ENCODE measurements around the gene MPV17. TPM values are rescaled to one million over a fixed set of nuclear protein-coding genes. Genes with fewer than 3 reads are reported as not detected.
A peak's percentile ranks its signal among the peaks of the same experiment; 100 is the strongest.

The MPV17 gene
- total and polyA plus RNA-seq, 9 of the 15 experiments (the other 6 are each of a cell fraction or from before 2014, with no cell fraction given): 54.7 to 140 (median 70.2) TPM

DNA sequence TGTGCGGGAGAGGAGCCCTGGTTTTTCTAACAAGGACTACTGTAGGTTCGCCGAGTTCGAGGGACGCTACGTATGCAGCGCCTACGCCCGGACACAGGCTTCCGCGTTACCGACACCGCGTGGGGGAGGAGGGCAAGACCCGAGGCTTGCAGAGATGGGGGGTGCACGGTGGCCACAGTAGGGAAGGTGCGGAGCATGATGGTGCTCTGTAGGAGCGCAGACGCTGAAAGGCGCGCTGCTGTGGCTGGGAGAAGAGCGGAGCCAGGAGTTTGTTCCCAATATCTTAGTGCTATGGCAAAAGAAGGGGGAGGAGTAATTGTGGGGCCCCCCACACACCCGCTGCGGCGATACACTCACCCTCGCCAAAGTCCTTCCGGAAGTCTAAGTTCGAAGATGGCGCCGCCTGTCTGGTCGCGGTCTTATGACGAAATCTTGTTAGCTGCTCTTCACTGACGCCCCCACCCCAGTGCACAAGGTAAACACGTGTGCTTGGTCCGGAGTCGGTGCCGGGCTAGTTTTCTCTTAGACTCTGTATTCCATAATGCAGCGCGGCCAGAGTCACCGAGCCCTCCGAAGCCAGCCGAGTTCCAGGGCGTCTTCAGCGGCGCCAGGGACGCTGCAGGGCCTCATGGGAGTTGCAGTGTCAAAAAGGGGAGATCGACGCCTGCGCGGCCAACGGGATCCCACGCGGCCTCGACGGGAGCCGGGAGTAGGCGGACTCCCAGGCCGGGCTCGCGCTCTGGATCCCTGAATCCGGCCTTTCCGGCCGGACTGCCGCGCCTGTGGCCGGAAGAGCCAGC, 33.7 kb upstream of the MPV17 start, which contains the start of gene GTF3C2 (continued):
- TF ChIP-seq, protein P1, sequence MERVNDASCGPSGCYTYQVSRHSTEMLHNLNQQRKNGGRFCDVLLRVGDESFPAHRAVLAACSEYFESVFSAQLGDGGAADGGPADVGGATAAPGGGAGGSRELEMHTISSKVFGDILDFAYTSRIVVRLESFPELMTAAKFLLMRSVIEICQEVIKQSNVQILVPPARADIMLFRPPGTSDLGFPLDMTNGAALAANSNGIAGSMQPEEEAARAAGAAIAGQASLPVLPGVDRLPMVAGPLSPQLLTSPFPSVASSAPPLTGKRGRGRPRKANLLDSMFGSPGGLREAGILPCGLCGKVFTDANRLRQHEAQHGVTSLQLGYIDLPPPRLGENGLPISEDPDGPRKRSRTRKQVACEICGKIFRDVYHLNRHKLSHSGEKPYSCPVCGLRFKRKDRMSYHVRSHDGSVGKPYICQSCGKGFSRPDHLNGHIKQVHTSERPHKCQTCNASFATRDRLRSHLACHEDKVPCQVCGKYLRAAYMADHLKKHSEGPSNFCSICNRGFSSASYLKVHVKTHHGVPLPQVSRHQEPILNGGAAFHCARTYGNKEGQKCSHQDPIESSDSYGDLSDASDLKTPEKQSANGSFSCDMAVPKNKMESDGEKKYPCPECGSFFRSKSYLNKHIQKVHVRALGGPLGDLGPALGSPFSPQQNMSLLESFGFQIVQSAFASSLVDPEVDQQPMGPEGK (CRISPR knock-in tag; IDR thresholded peaks at IDR 0.05; ENCODE audit: borderline replicate concordance): no peak
- no peak for TF ChIP-seq ZNF316 (IDR thresholded peaks at IDR 0.05)
- no peak for TF ChIP-seq SMC3 (conservative IDR thresholded peaks at IDR 0.05; ENCODE audit: insufficient read depth, low read depth, low read length)
- TF ChIP-seq PYGO2 (tag; IDR thresholded peaks at IDR 0.05): no peak
- TF ChIP-seq ZNF431 (CRISPR knock-in tag; IDR thresholded peaks at IDR 0.05): 0 out of 2 replicates have a peak, but pooled peaks have one; percentile 39
- TF ChIP-seq, protein P2, sequence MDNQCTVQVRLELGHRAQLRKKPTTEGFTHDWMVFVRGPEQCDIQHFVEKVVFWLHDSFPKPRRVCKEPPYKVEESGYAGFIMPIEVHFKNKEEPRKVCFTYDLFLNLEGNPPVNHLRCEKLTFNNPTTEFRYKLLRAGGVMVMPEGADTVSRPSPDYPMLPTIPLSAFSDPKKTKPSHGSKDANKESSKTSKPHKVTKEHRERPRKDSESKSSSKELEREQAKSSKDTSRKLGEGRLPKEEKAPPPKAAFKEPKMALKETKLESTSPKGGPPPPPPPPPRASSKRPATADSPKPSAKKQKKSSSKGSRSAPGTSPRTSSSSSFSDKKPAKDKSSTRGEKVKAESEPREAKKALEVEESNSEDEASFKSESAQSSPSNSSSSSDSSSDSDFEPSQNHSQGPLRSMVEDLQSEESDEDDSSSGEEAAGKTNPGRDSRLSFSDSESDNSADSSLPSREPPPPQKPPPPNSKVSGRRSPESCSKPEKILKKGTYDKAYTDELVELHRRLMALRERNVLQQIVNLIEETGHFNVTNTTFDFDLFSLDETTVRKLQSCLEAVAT (IDR thresholded peaks at IDR 0.05): peak in 1 of 2 experiments; percentile 72; a peak in 2 of 4 replicates
- TF ChIP-seq RBM39 (optimal IDR thresholded peaks at IDR 0.05; ENCODE audit: low read depth, low read length): no peak
- no peak for TF ChIP-seq POLR3A (IDR thresholded peaks at IDR 0.05; ENCODE audit: borderline replicate concordance, extremely low read depth, insufficient read depth, insufficient read length)
- TF ChIP-seq ELF1 (tag; IDR thresholded peaks at IDR 0.05): peak; percentile 91
- TF ChIP-seq ZNF717 (CRISPR knock-in tag; IDR thresholded peaks at IDR 0.05): no peak
- peak in 1 of 2 experiments; percentile 53; a peak in 2 of 4 replicates for TF ChIP-seq ARNT (IDR thresholded peaks at IDR 0.05)
- TF ChIP-seq, protein P3, sequence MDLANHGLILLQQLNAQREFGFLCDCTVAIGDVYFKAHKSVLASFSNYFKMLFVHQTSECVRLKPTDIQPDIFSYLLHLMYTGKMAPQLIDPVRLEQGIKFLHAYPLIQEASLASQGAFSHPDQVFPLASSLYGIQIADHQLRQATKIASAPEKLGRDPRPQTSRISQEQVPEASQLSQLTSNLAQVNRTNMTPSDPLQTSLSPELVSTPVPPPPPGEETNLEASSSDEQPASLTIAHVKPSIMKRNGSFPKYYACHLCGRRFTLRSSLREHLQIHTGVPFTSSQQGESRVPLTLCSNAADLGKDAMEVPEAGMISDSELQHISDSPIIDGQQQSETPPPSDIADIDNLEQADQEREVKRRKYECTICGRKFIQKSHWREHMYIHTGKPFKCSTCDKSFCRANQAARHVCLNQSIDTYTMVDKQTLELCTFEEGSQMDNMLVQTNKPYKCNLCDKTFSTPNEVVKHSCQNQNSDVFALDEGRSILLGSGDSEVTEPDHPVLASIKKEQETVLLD (IDR thresholded peaks at IDR 0.05): peak; percentile 28; the same call in 1 of the 2 replicates
- peak; percentile 11 for TF ChIP-seq TBP (optimal IDR thresholded peaks at IDR 0.05; ENCODE audit: low read depth, low read length)
- TF ChIP-seq RCOR1 (IDR thresholded peaks at IDR 0.05; ENCODE audit: borderline replicate concordance in 1 of 2, low read depth in 2 of 2, low read length in 2 of 2): no peak
- TF ChIP-seq, protein P4, sequence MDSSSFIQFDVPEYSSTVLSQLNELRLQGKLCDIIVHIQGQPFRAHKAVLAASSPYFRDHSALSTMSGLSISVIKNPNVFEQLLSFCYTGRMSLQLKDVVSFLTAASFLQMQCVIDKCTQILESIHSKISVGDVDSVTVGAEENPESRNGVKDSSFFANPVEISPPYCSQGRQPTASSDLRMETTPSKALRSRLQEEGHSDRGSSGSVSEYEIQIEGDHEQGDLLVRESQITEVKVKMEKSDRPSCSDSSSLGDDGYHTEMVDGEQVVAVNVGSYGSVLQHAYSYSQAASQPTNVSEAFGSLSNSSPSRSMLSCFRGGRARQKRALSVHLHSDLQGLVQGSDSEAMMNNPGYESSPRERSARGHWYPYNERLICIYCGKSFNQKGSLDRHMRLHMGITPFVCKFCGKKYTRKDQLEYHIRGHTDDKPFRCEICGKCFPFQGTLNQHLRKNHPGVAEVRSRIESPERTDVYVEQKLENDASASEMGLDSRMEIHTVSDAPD (CRISPR knock-in tag; IDR thresholded peaks at IDR 0.05): no peak
- TF ChIP-seq PPARD (CRISPR knock-in tag; IDR thresholded peaks at IDR 0.05): no peak
- no peak for TF ChIP-seq GATA2 (CRISPR knock-in tag; IDR thresholded peaks at IDR 0.05)
- no peak for TF ChIP-seq SAFB2 (IDR thresholded peaks at IDR 0.05; ENCODE audit: borderline replicate concordance, low read depth, low read length, severe bottlenecking)
- TF ChIP-seq STAT5B (CRISPR knock-in tag; IDR thresholded peaks at IDR 0.05): no peak
- TF ChIP-seq, protein P5, sequence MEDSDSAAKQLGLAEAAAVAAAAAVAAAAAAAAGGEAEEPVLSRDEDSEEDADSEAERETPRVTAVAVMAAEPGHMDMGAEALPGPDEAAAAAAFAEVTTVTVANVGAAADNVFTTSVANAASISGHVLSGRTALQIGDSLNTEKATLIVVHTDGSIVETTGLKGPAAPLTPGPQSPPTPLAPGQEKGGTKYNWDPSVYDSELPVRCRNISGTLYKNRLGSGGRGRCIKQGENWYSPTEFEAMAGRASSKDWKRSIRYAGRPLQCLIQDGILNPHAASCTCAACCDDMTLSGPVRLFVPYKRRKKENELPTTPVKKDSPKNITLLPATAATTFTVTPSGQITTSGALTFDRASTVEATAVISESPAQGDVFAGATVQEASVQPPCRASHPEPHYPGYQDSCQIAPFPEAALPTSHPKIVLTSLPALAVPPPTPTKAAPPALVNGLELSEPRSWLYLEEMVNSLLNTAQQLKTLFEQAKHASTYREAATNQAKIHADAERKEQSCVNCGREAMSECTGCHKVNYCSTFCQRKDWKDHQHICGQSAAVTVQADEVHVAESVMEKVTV (CRISPR knock-in tag; IDR thresholded peaks at IDR 0.05): no peak

All from K562 (cell line).